ENCODE data around the gene SECTM1. TPM values are rescaled to one million over a fixed set of nuclear protein-coding genes. Genes with fewer than 3 reads are reported as not detected.

SECTM1 gene
- total RNA-seq, 2 experiments from 2014 or later: 12.2 to 12.7 TPM

DNA sequence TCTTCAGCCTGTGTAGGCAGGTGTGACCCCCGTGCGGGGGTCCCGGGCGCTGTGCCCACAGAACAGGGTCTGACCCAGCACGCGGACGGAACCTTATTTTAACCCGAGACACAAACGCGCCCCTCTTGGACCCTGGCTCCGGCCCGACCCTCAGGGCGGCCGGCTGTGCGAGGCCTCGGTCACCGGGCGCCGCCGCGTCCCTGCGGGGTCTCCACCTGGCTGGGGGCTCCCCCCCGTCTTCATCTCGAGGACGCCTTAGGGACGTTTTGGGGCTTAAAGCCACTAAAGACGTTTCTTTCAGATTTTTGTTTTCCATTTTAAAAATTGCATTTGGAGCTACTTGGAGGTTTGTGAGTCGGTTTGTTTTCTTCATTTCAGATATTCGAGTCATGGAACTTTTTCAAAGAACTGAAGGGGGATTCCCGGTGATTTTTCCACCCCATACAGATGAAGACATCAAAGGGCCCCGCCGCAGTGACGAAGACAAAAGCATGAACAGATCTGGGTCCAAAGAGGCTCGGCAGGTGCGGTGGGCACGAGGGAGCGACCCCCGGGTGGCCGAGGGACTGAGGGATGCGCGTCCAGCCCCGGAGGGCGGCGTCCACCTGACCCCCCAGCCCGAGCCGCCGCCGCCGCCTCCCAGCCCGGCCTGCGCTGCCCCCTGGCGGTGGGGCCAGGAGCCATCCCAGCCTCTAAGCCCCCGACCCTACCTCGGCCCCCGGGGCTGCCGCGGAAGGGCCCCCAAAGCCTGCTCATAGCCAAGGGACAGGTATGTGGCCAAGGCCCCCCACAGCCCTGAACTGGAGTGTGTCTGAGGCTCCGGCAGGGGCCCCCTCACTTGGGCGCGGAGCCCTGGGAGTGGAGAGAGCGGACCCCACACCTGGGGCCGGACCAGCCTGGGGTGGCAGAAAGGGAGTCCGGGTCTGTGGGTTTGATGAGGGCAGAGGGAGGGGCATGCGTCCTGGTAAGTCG lies 12.3 kb downstream of the SECTM1 start:
- DNase-seq: peak; percentile 88
- intact Hi-C loops (cut with micrococcal nuclease): loop anchor here (1.0 to 2.0 kb wide), 4 partner anchors 15 to 85 kb away; partner anchors contain the start of gene CSNK1D
- Mint-ChIP-seq H3K4me1 (ENCODE audit: low read depth) (peaks cover 32% of the 10 kb centered on the region), H3K27ac (no peak overlapping the region), H3K36me3 (peaks cover 33% of the 10 kb centered on the region), H3K9me3 (no peaks in the 10 kb centered on the region), H3K27me3 (no peaks in the 10 kb centered on the region), H3K4me3 (peak overlapping the region; percentile 80)
- ChIA-PET POLR2A (interaction anchor here (0.6 to 3.0 kb wide), 9 partner anchors 10 to 85 kb away, joined by 3 to 47 read pairs (median 5); partner anchors contain the start of genes CSNK1D and SECTM1), CTCF (interaction anchor here (0.6 to 6.1 kb wide), 26 partner anchors 10 to 120 kb away, joined by 3 to 113 read pairs (median 4); partner anchors contain the start of gene SECTM1)

DNA sequence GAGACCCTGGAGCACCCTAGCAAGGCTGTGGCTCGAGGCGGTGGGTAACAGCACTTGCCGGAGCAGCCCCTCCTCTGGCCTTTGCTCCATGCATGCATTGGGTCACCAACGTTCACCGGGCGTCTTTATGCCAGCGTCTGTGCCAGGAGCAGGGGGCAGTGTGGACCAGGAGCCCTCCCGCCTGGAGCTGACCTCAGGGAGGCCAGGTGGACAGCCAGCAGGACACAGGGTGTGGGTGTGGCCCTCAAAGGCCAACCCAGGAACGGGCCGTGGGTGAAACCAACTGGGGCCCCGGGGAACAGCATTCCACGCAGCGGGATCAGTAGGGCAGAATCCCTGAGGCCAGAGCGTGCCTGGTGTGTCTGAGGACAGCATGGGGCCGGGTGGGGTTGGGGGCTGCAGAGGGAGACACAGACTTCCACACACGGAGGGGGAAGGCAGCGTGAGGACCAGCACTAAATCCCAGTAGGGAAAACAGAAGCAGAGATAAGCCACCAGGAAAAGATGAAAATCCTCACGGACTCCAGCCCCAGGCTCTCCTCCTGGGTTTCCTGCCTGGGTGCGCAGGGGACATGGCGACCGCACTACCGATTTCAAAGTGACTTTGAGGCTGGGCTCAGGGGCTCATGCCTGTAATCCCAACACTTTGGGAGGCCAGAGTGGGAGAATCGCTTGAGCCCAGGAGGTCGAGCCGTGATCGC lies 13.3 kb downstream of the SECTM1 start:
- ChIA-PET CTCF (interaction anchor here (0.6 to 6.1 kb wide), 22 partner anchors 10 to 119 kb away, joined by 3 to 113 read pairs (median 5); partner anchors contain the start of gene SECTM1), POLR2A (interaction anchor here (0.6 to 3.0 kb wide), 8 partner anchors 9 to 84 kb away, joined by 3 to 47 read pairs (median 6); partner anchors contain the start of gene CSNK1D)
- intact Hi-C loops (cut with micrococcal nuclease): loop anchor here (2.0 kb wide), 1 partner anchor 47 kb away; the partner anchor contains the start of gene CSNK1D
- Mint-ChIP-seq H3K36me3 (peaks cover 42% of the 10 kb centered on the region), H3K27me3 (no peaks in the 10 kb centered on the region), H3K4me1 (ENCODE audit: low read depth) (peaks cover 35% of the 10 kb centered on the region), H3K9me3 (no peaks in the 10 kb centered on the region), H3K4me3 (peak overlapping the region; percentile 62), H3K27ac (no peak overlapping the region)
- no peak for DNase-seq

DNA sequence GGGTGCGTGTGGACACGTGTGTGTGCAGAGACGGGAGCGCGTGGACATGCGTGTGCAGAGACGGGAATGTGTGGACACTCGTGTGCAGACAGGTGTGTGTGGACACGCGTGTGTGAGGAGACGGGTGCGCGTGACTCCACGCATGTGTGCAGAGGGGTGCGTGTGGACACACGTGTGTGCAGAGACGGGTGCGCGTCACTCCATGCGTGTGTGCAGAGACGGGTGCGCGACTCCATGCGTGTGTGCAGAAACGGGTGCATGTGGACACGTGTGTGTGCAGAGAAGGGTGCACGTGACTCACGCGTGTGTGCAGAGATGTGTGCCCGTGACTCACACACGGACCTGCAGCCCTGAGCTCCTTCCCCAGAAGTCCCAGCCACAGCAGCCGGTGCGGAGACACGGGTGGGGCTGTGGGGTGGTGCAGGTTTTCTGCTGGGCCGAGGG lies 13.9 kb downstream of the SECTM1 start:
- peak; percentile 12 for DNase-seq
- intact Hi-C loops (cut with micrococcal nuclease): loop anchor here (2.0 kb wide), 1 partner anchor 47 kb away; the partner anchor contains the start of gene CSNK1D

DNA sequence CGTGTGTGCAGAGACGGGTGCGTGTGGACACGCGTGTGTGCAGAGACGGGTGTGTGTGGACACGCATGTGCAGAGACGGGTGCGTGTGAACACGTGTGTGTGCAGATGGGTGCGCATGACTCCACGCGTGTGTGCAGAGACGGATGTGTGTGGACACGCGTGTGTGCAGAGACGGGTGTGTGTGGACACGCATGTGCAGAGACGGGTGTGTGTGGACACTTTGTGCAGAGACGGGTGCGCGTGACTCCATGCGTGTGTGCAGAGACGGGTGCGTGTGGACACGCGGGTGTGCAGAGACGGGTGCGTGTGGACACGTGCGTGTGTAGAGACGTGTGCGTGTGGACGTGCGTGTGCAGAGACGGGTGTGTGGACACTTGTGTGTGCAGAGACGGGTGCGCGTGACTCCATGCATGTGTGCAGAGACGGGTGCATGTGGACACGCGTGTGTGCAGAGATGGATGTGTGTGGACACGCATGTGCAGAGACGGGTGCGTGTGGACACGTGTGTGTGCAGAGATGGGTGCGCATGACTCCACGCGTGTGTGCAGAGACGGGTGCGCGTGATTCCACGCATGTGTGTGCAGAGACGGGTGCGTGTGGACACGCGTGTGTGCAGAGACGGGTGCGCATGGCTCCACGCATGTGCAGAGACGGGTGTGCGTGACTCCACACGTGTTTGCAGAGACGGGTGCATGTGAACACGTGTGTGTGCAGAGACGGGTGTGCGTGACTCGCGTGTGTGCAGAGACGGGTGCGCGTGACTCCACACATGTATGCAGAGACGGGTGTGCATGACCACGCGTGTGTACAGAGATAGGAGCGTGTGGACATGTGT lies 14.6 kb downstream of the SECTM1 start:
- intact Hi-C loops (cut with micrococcal nuclease): no loop called here
- H3K9me3 Mint-ChIP-seq: no peaks in the 10 kb centered on the region
- no peak for DNase-seq
- H3K27ac Mint-ChIP-seq: no peak overlapping the region
- ChIA-PET CTCF (no interaction called here), POLR2A (no interaction called here)
- H3K27me3 Mint-ChIP-seq: no peaks in the 10 kb centered on the region
- peaks cover 41% of the 10 kb centered on the region for H3K36me3 Mint-ChIP-seq
- H3K4me3 Mint-ChIP-seq: no peak overlapping the region
- H3K4me1 Mint-ChIP-seq (ENCODE audit: low read depth): peaks cover 27% of the 10 kb centered on the region

More for the DNA sequence above, 13.9 kb downstream of the SECTM1 start:
- H3K4me3 Mint-ChIP-seq: no peak overlapping the region
- no peak overlapping the region for H3K27ac Mint-ChIP-seq
- H3K9me3 Mint-ChIP-seq: no peaks in the 10 kb centered on the region
- ChIA-PET POLR2A (interaction anchor here (0.9 to 2.6 kb wide), 2 partner anchors 13 to 17 kb away, joined by 3 to 24 read pairs; no protein-coding TSS in a partner anchor), CTCF (no interaction called here)
- peaks cover 41% of the 10 kb centered on the region for H3K36me3 Mint-ChIP-seq
- peaks cover 30% of the 10 kb centered on the region for H3K4me1 Mint-ChIP-seq (ENCODE audit: low read depth)
- H3K27me3 Mint-ChIP-seq: no peaks in the 10 kb centered on the region

DNA sequence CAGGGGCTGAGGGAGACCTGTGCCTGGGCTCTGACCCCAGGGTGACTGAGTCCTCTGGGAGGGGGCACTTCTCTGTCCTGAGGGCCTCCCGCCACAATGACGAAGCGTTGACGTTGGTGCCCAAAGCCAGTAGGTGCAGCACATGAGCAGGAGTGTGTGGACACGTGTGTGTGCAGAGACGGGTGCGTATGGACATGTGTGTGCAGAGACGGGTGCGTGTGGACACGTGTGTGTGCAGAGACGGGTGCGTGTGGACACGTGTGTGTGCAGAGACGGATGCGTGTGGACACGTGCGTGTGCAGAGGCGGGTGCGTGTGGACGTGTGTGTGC lies 15.4 kb downstream of the SECTM1 start:
- CTCF ChIA-PET: interaction anchor here (0.7 to 2.6 kb wide), 4 partner anchors 17 to 107 kb away, joined by 3 to 18 read pairs (median 8); no protein-coding TSS in a partner anchor
- intact Hi-C loops (cut with micrococcal nuclease): no loop called here
- peak; percentile 13 for DNase-seq
- H3K27me3 Mint-ChIP-seq: no peaks in the 10 kb centered on the region
- no peak overlapping the region for H3K4me3 Mint-ChIP-seq
- no peak overlapping the region for H3K27ac Mint-ChIP-seq
- peaks cover 27% of the 10 kb centered on the region for H3K4me1 Mint-ChIP-seq (ENCODE audit: low read depth)
- no peaks in the 10 kb centered on the region for H3K9me3 Mint-ChIP-seq
- H3K36me3 Mint-ChIP-seq: peaks cover 44% of the 10 kb centered on the region
- POLR2A ChIA-PET: interaction anchor here (2.6 to 3.0 kb wide), 2 partner anchors 15 to 25 kb away, joined by 18 to 103 read pairs; no protein-coding TSS in a partner anchor

DNA sequence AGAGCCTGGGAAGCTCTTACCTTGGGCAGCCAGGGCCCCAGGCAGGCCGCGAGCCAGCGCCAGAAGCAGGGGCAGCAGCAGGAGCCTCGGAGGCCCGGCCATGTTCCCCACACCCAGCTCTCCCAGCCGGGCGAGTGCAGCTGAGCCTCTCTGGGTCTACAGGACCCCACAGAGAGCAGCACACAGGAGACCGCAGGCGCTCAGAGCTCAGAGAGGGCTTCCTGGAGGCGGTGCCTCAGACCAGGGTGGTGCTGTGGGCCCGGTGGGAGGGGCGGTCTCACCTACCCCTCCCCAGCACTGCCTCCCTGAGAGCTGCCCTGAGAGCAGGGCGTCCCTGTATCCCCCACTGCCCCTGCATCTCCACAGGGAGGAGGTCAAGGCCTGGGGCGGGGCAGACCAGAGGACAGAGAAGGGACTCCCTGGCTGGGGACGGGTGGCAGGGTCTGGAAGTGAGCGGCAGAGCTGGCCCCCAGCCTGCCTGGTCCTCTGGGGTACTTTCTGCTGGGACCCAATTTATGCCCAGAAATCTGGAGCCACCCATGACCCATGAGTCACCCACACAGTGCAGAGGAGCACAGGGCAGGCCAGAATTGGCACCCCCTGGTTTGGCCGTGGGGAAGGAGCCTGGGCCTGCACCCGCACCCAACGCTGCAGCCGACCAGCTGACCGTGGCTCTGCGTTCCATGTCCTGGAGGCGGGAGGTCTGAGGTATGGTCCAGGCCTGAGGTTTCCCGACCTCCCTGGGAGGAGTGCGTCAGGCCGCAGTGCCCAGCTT lies 16.0 kb downstream of the SECTM1 start, which contains the start of gene CD7:
CD7 (minus strand) TSS at position 215 of the 775 bp plus-strand sequence; CDS start at position 102, 113 bp downstream.
- Mint-ChIP-seq H3K27me3 (no peaks in the 10 kb centered on the region), H3K36me3 (peaks cover 42% of the 10 kb centered on the region), H3K4me1 (ENCODE audit: low read depth) (peaks cover 23% of the 10 kb centered on the region), H3K9me3 (no peaks in the 10 kb centered on the region), H3K4me3 (no peak within 1 kb of the TSS), H3K27ac (peak within 1 kb of the TSS; percentile 92)
- ChIA-PET POLR2A (interaction anchor here (0.8 to 3.0 kb wide), 6 partner anchors 15 to 132 kb away, joined by 3 to 103 read pairs (median 4); no protein-coding TSS in a partner anchor), CTCF (interaction anchor here (0.5 to 2.6 kb wide), 7 partner anchors 15 to 107 kb away, joined by 3 to 18 read pairs (median 5); partner anchors contain the start of gene SECTM1)
- intact Hi-C loops (cut with micrococcal nuclease): no loop called here
- DNase-seq: peak; percentile 78

DNA sequence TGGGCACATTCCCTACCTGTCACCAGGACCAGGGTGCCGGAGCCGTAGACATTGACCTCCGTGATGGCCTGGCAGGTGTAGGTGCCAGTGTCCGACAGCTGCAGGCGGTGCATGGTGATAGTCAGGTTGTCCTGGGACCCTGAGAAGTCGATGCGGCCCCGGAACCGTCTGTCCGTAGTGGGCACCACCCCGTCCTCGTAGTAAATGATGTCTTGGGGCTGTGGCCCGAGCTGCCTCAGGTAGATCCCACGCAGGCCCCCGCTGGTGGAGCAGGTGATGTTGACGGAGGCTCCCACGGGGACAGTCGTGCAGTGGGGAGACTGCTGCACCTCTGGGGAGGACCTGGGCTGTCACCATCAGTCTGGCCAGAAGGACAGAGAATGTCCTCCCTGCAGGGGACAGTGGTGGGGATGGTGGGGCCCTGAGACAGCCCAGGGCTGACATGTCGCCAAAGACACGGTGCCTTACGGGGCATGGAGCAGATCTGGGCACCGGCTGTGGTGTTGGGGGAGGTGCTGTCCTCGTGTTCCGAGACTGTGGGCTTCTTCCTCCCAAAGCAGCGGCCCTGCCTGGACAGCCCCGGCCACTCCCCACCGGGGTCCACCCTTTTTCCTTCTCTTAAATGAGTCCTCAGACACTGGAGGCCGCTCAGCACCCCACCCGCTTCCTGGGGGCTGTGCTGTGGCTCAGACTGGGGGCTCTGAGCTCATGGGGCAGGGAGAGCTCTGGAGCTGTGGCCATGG lies 16.7 kb downstream of the SECTM1 start:
- Mint-ChIP-seq H3K4me1 (ENCODE audit: low read depth) (peaks cover 21% of the 10 kb centered on the region), H3K9me3 (no peaks in the 10 kb centered on the region), H3K4me3 (no peak overlapping the region), H3K27ac (peak overlapping the region; percentile 92), H3K36me3 (peaks cover 36% of the 10 kb centered on the region), H3K27me3 (no peaks in the 10 kb centered on the region)
- POLR2A ChIA-PET: interaction anchor here (0.8 to 3.0 kb wide), 6 partner anchors 14 to 133 kb away, joined by 3 to 103 read pairs (median 4); no protein-coding TSS in a partner anchor
- intact Hi-C loops (cut with micrococcal nuclease): loop anchor here (1.0 kb wide), 1 partner anchor 11 kb away; no protein-coding TSS in a partner anchor
- DNase-seq: peak; percentile 39
- CTCF ChIA-PET: interaction anchor here (0.5 to 2.6 kb wide), 9 partner anchors 15 to 83 kb away, joined by 3 to 18 read pairs (median 4); partner anchors contain the start of gene SECTM1

DNA sequence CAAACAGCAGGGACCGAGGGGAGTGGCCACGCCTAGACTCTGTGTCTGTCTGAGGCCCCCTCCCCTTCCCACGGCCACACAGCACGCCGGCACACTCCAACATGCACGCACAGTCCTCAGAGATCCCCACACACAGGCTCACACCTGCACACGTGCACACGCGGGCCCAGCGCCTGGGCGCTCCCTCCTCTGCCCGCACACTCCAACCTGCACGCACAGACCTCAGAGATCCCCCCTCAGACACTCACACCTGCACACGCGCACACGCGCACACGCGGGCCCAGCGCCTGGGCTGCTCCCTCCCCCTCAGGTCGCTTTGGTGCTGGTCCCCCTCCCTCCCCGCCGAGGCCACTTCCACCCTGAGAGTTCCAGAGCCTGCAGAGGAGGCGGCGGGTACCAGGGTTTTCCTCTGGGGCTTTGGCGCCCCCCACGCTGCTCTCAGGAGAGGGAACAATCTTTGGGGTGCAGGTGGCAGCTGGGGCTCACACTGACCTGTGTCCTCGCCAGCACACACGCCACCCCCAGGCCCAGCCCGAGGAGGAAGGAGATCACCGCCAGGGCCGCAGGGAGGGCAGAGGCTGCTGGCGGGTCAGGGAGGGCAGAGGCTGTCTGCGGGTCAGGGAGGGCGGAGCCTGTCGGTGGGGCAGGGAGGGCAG lies 17.7 kb downstream of the SECTM1 start:
- peak; percentile 64 for DNase-seq
- Mint-ChIP-seq H3K4me1 (ENCODE audit: low read depth) (peaks cover 19% of the 10 kb centered on the region), H3K4me3 (no peak overlapping the region), H3K9me3 (no peaks in the 10 kb centered on the region), H3K27ac (peak overlapping the region; percentile 92), H3K27me3 (no peaks in the 10 kb centered on the region), H3K36me3 (peaks cover 32% of the 10 kb centered on the region)
- ChIA-PET CTCF (interaction anchor here (1.0 to 2.6 kb wide), 2 partner anchors 35 to 80 kb away, joined by 3 to 12 read pairs; no protein-coding TSS in a partner anchor), POLR2A (interaction anchor here (1.3 to 3.0 kb wide), 3 partner anchors 13 to 23 kb away, joined by 5 to 103 read pairs (median 18); no protein-coding TSS in a partner anchor)
- intact Hi-C loops (cut with micrococcal nuclease): loop anchor here (1.0 kb wide), 1 partner anchor 10 kb away; no protein-coding TSS in a partner anchor
